GM19023 (cell line): ENCODE results near the gene SNRPA.
"Not testable (repeated sequence)": the region's sequence is repeated elsewhere in the genome, so short reads cannot be mapped to it uniquely, and the experiment has no call there.

Source experiments
- ATAC-seq: cut with Tn5 transposase; IDR thresholded peaks from one replicate; pipeline ENCODE4 v1.9.1; 2021; ENCODE audit warnings: mild to moderate bottlenecking, moderate library complexity; ENCODE audit not compliant: unreplicated experiment

Gene SNRPA

DNA sequence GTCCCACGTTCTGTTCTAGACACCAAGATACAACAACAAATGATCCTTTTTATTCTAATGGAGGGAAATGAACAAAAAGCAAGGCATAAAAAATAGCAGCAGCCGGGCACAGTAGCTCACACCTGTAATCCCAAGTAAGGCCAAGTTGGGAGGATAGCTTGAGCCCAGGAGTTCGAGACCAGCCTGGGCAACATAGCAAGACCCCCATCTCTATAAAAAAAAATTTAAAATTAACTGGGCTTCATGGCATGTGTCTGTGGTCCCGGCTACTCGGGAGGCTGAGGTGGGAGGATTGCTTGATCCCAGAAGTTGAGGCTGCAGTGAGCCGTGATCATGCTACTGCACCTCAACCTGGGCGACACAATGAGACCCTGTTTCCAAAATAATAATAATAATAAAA, 25.4 kb downstream of the SNRPA start:
- no peak for ATAC-seq

DNA sequence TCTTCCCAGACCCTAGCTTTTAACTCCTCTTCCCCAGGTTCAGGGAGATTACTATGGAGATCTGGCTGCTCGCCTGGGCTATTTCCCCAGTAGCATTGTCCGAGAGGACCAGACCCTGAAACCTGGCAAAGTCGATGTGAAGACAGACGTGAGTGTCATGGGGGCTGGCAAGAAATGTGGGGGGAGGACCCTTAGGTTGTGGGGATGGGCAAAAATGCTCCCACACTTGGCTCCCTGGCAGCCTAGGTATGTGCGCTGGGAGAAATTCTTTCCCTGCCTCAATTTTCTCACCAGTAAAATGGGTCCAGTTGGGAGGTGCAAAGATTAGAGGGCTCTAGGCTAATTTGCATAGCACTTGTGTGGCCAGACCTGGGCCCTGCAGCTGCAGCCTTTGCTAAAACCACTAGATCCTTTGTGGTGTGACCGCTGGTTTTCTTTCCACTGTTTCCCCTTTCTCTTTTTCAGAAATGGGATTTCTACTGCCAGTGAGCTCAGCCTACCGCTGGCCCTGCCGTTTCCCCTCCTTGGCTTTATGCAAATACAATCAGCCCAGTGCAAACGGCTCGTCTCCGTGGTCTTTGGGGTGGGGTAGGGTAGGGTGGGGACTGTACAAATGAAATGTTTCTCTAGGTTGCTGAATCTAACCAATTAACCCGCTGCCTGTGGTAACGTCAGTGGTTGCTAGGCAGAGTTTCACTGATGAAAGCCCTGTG, 26.1 kb downstream of the SNRPA start:
- peak; percentile 51 for ATAC-seq

DNA sequence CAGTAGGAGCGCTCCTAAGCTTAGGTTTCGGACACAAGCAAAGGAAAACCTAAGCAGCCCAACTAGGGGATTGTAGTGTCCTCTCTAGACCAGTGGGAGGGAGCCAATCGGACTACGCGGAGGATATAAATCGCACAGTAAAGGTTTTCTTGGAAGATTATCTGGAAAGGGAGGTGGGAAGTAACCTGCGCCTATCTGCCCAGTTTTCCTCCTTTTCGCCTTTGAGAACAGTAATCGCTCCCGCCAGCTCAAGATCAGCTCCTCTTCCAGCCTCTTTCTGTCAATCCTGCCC, 26.6 kb downstream of the SNRPA start:
- no peak for ATAC-seq

DNA sequence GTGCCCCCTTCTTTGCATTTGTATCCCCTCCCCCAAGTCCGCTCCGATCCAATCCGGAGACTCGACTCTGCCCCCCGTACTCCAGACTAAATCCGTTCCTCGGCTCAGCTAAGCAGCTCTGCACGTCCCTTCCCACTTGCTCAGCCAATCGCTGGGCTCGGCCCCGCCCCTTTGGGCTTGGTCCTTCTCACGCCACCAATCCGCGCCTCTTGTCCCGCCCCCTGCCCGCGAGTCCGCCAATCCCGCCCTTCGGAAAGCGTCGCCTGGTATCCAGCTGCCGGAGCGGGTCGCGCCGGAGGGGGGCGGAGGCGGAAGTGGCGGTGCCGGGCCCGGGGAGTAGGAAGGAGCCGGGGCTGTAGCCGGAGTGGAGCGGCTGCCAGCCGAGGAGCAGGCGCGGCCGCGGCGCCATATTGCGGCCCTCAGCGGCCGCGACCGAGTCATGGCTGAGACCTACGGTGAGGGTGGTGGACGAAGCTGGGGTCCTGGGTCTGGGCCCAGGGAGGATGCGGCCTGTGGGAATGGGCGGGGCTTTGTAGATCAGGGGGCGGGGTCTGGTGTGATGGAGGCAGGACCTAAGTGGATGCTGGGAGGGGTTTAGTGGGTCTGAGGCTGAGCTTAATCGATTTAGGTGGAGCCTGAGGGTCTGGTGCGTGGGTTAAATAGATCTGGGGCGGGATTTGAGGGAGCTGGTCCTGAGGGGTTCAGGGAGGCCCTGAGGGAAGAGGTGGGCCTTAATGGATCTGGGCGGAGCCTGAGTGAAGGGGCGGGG, 27.1 kb downstream of the SNRPA start, which contains the start of gene RAB4B:
Gene RAB4B (plus strand): TSS at position 311 of the 769 bp plus-strand sequence. CDS start 129 bp downstream, at position 440.
- ATAC-seq, result peak; percentile 72

DNA sequence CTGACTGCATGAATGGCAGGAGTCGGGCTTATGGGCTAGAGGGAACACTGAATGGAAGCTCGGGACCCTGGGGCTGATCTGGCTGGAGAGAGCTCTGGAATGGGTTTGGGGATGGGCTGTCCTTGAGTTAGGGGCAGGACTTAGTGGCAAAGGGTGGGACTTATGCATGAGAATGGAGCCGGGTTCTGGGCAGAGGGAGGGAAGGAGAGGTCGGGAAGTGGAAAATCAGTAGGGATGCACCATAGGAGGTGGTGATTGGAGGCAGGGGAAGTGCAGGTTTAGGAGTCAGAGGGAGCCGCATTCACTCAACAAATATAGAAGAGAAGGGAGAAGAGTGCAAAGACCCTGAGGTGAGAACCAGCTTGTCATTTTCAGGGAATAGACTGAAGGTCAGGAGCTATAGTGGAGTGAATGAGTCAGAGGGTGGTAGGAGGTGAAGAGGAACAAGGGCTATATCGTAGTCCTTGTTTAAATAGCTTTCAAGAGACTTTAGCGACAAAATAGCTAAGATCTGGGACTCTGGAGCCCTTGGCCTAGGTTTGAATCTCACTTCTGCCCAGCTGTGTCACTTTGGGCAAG, 27.8 kb downstream of the SNRPA start:
- ATAC-seq, result no peak

DNA sequence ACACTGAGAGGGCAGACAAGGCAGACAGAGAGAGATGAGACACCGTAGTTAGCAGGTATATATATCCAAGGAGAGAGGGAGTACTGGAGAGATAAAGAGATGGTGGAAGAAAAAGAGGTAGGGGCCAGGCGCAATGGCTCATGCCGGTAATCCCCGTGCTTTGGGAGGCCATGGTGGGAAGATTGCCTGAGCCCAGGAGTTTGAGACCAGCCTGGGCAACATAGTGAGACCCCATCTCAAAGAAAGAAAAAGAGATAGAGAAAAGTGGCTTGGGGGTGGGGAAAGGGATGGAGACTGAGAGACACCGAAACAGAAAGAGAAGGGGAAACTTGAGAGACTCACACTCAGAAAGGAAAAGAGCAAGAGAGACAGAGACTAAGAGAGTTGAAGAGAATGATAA, 29.6 kb downstream of the SNRPA start:
- no peak for ATAC-seq

DNA sequence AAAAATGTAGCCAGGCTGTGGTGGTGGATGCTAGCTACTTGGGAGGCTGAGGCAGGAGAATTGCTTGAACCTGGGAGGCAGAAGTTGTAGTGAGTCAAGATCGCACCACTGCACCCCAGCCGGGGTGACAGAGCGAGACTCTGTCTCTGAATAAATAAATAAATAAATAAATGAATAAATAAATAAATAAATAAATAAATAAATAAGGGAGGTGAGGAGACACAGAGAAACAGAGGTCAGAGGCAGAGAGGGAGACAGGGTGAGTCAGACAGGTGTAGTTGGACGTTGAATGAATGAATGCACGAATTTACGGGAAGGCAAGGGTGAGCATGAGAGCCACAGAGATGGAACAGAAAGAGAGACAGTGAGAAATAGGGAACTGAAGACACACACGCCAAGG, 30.1 kb downstream of the SNRPA start:
- no peak for ATAC-seq

DNA sequence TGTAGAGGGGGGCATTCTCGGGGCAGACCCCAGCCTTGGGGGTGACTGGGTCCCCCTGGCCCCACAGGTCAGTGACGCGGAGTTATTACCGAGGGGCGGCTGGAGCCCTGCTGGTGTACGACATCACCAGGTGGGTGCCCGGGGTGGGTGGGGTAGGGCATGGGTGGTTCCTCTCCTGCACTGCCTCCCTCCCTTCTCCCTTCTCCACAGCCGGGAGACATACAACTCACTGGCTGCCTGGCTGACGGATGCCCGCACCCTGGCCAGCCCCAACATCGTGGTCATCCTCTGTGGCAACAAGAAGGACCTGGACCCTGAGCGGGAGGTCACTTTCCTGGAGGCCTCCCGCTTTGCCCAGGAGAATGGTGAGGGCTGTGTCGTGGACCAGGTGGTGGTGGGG, 32.7 kb downstream of the SNRPA start:
- no peak for ATAC-seq

DNA sequence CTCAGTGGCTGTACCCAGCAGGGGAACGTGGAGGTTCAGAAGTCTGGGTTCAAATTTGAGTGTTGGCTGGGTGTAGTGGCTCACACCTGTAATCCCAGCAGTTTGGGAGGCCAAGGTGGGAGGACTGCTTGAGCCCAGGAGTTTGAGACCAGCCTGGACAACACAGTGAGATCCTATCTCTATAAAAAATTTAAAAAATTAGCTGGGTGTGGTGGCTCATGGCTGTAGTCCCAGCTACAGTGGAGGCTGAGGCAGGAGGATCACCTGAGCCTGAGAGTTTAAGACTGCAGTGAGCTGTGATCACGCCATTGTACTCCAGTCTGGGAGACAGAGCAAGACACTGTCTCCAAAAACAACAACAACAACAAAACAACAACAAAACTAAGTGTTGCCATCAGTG, 33.1 kb downstream of the SNRPA start:
- ATAC-seq, result not testable (repeated sequence)

DNA sequence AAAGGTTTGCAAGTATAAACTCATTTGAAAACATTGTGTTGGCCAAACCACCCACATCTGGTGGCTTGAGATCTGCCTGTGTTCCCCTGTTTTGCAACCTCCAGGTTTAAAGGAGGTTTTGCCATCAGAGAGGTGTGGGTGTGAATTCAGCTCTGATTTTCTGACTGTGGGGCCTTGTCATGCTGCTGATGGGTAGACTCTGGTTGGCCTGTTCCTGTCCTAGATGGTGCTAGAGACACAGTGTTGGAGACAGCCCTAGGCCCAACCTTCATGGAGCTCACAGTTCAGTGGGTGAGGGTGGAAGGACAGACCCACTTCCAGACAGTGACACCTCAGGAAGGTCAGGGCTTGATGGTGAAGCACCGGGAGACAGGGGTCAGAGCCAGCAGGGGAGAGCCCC, 34.5 kb downstream of the SNRPA start:
- no peak for ATAC-seq

DNA sequence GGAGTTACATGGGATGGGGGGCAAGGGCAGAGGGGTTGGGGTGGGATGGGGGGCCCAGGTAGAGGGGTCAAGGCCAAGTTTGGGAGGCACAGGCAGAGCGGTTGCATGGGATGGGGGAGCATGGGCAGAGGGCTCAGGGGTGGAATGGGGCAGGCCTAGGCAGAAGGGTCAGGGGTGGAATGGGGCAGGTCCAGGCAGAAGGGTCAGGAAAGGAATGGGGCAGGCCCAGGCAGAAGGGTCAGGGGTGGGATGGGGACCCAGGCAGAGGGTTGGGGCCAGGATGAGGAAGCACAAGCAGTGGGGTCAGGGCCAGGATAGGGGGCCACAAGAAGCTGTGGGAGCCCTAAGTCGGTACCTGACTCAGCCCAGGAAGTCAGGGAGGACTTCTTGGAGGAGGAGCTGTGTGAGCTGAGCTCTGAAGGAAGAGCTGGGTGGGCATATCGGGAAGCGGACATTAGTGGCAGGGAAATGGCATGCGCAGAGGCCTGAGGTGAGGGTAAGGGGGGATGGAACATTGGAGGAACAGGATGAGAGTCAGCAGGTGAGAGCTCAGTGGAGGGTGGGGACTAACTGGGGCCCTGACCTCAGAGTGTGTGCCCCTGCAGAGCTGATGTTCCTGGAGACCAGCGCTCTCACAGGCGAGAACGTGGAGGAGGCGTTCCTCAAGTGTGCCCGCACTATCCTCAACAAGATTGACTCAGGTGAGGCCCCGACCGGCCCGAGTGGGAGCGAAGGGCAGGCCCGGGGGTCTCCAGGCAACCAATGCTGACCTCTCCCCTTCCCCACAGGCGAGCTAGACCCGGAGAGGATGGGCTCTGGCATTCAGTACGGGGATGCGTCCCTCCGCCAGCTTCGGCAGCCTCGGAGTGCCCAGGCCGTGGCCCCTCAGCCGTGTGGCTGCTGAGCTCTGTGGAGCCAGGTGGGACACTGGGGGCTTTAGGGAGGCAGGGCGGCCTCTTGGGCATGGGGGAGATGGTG, 35.3 kb downstream of the SNRPA start:
- no peak for ATAC-seq

DNA sequence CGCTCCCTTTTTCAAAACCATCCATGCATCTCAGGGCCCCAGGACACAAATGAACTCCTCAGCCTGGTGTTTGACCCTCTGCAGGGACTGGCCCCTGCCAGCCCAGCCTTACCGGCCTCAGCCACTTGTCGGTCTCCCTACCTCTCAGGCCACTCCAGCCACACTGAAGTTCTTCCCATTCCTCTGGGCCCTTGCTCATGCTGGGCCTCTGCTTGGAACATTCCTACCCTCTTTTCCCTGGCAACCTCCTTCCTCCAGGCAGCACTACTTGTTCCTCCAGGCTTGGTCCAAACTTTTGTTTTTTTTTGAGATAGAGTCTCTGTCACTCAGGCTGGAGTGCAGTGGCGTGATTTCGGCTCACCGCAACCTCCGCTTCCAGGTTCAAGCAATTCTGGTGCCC, 40.3 kb downstream of the SNRPA start:
- no peak for ATAC-seq

DNA sequence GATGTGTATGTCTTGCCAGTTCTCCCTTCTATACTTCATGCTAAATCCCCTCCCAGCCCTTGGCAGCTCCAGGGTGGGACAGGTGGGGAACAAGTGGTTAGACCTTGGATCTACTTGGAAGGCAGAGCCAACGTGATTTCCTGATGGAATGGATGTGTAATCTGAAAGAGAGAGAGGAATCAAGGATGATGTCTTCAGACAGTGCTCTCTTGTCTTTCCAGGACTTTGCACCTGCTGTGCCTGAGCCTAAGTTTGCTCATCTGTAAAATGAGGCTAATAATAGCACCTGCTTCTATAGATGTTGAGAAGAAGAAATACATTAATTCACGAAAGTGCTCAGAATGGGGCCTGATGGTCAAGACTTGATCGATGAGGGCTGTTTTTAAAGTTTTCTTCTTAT, 41.0 kb downstream of the SNRPA start:
- ATAC-seq, result no peak

DNA sequence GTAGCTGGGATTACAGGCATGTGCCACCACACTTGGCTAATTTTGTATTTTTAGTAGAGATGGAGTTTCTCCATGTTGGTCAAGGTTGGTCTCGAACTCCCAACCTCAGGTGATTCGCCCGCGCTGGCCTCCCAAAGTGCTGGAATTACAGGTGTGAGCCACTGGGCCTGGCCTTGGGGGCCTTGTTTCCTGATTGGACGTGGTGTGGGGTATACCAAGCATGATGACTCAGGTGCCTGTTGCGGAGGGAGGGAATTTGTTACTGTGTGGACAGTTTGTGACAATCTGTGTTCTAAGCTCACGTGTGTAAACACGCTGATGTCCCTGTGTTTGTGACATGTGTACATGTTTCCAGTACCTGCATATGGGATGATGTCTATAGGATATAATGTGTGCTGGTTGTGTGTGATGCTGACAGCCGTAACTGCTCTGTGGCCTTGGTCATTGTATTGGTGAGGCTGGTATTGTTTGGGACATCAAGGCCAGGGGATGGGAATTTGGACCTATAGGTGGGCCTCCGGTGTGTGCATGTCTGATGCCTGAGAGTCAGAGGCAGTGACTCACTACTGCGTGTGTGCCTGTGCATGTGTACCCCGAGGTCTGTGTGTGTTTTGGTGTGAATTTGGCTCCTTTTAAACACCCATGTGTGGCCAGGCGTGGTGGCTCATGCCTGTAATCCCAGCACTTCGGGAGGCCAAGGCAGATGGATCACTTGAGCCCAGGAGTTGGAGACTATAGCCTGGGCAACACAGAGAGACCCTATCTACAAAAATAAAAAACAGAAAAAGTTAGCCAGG, 46.4 kb downstream of the SNRPA start:
- no peak for ATAC-seq

DNA sequence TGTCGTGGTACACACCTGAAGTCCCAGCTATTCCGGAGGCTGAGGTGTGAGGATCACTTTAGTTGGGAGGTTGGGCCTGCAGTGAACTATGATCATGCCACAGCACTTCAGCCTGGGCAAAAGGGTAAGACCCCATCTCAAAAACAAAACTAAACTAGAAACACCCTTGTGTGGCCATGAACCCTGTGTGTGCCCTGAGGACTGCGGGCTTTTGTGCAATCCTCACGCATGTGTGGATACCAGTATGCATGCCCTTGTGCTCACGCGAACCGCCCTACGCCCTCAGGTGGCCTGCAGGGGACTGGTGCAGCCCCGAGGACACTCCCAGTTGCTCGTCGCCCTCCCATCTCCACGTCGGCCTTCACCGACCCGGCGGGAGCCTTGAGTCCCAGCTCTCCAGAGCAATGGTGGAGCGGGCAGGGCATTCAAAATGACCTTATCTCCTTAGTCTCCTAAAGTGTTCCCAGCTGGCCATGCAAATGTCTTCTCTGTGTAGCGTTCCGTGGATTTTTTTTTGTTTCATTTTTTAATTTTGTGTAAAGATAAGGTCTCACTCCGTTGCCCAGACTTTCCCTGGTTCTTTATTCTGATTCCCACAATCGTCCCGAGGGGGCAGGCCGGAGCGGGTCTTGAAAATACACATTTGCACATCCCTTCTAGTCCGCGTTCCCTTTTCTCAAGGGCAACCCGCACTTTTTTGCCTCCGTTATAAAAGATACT, 47.1 kb downstream of the SNRPA start:
- peak; percentile 29 for ATAC-seq

DNA sequence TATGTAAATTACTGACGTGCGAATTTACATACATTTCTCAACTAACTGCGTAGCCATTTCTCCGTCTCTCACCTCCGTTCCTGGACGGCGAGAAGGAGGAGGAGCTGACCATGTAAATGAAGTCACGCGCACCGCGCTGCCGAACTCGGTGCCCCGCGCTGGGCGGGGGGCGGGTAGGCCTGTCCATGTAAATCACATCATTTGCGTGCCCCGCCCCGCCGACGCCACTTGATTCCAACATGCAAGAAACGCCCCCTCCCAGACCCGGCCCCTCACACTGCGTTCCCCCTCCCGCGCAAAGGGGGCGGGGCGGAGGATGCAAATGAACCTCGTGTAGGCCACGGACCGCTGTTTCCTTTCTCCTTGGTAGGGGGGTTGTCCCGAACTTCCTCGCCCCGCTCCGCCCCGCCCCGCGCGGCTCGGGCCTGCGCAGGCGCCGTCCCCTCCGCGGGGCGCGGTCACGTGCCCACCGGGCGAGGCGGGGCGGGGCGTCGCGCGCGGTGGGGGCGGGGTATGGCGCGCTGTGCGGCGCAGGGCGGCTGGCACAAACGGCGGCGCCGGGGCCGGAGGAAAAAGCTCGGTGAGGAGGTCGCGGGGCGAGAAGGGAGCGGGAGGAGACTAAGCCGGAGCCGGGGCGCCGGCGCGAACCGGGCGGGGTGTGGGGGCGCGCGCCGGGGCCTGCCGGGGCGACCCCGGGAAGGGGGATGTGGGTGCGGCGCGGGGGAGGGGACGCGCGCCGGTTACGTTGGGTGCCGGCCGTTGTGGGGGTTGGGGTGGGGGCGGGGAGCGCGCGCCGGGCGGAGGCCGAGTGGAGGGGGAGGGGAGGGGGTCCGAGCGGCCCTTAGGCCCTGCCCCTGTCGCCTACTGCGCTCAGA, 47.9 kb downstream of the SNRPA start, which contains the start of gene EGLN2:
Gene EGLN2 (plus strand): TSS at position 509 of the 875 bp plus-strand sequence. CDS start 1,382 bp downstream, outside the sequence.
- peak; percentile 79 for ATAC-seq

DNA sequence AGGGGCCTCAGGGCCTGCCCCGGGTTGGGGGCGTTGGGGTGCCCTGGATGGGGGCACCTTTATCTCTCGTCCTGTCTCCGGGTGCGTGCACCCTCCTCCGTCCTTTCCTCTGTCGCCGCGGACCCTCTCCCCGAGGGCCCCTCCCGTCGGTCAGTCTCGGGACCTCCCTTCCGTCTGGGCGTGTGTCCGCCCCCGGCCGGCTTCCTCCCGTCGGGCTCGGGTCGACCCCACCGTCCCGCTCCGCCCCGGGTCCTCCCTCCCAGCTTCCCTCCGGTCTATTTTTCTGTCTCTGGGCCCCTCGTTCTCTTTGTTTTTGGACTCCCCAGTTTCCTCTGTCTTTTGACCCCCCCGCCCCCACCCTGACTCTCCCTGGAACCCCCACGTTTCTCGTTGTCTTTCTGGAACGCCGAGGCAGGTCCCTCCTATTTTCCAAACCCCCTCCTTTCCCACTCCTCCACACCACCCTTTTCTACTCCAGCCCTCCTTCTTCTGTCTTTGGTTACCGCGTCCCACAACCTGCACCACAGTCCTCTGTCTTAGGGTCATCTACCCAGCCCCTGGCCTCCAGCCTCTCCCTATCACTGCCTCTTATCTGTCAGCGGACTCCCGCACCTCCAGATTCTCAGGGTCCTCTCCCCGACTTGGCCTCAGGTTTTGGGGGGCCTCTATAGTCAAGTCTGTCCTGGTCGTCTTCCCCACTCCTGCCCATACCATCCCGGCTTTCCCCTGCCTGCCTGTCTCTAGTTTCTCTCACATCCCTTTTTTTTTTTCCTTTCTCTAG, 48.7 kb downstream of the SNRPA start:
- no peak for ATAC-seq
